HEK293 (cell line): ENCODE measurements around the gene SHMT2.
A peak's percentile ranks its signal among the peaks of the same experiment; 100 is the strongest.

Source experiments
- CTCF ChIA-PET: fragments of 350-600 bp; formaldehyde crosslinking; extraction: SDS; loops from one replicate; lab custom pipeline; 2021; ENCODE audit warnings: antibody characterized with exemption; lab: Yijun Ruan, JAX
- POLR2A ChIA-PET: fragments of 300-600 bp; formaldehyde crosslinking; extraction: SDS; loops from one replicate; lab custom pipeline; 2020; ENCODE audit warnings: antibody characterized with exemption, inconsistent platforms; lab: Yijun Ruan, JAX
- H3K27ac ChIP-seq: fragments of 200-500 bp; sonication (Bioruptor generic); 2 replicates; pipeline ENCODE4 v1.5.1; 2014; ENCODE audit warnings: low read depth, low read length, control low read depth, inconsistent platforms; ENCODE audit errors: extremely low read depth
- H3K36me3 ChIP-seq, 2 experiments: fragments of 200-500 bp in 1 of 2; sonication (Bioruptor generic) in 1 of 2; 1 replicate in 1 of 2; 2 replicates in 1 of 2; pipeline ENCODE4 v1.5.1; 2014 to 2017; ENCODE audit warnings: inconsistent platforms in 2 of 2, low read length in 2 of 2; ENCODE audit not compliant: control insufficient read depth in 2 of 2, insufficient read depth in 1 of 2
- H3K4me1 ChIP-seq: fragments of 200-500 bp; sonication (Bioruptor generic); 2 replicates; pipeline ENCODE4 v1.5.1; 2014; ENCODE audit warnings: mild to moderate bottlenecking, low read length, inconsistent platforms; ENCODE audit not compliant: control insufficient read depth, insufficient read depth
- H3K4me3 ChIP-seq: 2 replicates; pipeline ENCODE4 v1.5.1; 2011; ENCODE audit warnings: low read depth, mild to moderate bottlenecking, control low read depth, low read length, moderate library complexity
- H3K9me3 ChIP-seq: fragments of 200-500 bp; sonication (Bioruptor generic); 2 replicates; pipeline ENCODE4 v1.5.1; 2014; ENCODE audit warnings: low read depth, low read length, inconsistent platforms; ENCODE audit not compliant: control insufficient read depth, insufficient read depth
- HOXA7 ChIP-seq: sonication (generic); formaldehyde crosslinking; IDR thresholded peaks from 2 replicates; pipeline ENCODE4 v1.8.1; 2022; ENCODE audit warnings: missing genetic modification reagents, borderline replicate concordance
- HOXC10 ChIP-seq: sonication (generic); formaldehyde crosslinking; IDR thresholded peaks from 2 replicates; pipeline ENCODE4 v1.8.1; 2023; ENCODE audit warnings: mild to moderate bottlenecking, missing genetic modification reagents
- HOXD13 ChIP-seq: sonication (generic); formaldehyde crosslinking; IDR thresholded peaks from 2 replicates; pipeline ENCODE4 v1.8.0; 2022; ENCODE audit warnings: missing genetic modification reagents, borderline replicate concordance
- KLF10 ChIP-seq: fragments of 450-650 bp; IDR thresholded peaks from 2 replicates; pipeline ENCODE4 v1.5.1; 2018; ENCODE audit warnings: missing biosample characterization, mild to moderate bottlenecking, missing genetic modification characterization
- OSR2 ChIP-seq: fragments of 450-650 bp; formaldehyde crosslinking; IDR thresholded peaks from 2 replicates; pipeline ENCODE4 v1.5.1; 2016; ENCODE audit warnings: missing biosample characterization, missing genetic modification characterization
- PATZ1 ChIP-seq: fragments of 450-650 bp; formaldehyde crosslinking; IDR thresholded peaks from 2 replicates; pipeline ENCODE4 v1.5.1; 2016; ENCODE audit warnings: missing biosample characterization, missing genetic modification characterization
- PBX3 ChIP-seq: sonication (generic); formaldehyde crosslinking; IDR thresholded peaks from 2 replicates; pipeline ENCODE4 v1.8.1; 2022; ENCODE audit warnings: mild to moderate bottlenecking, moderate library complexity, missing genetic modification reagents
- PRDM1 ChIP-seq: fragments of 450-650 bp; formaldehyde crosslinking; IDR thresholded peaks from 2 replicates; pipeline ENCODE4; 2016; ENCODE audit warnings: missing biosample characterization, missing genetic modification characterization
- PRDM10 ChIP-seq: fragments of 450-650 bp; formaldehyde crosslinking; IDR thresholded peaks from 2 replicates; pipeline ENCODE4 v1.5.1; 2016; ENCODE audit warnings: missing biosample characterization, missing genetic modification characterization
- PRDM6 ChIP-seq: fragments of 450-650 bp; formaldehyde crosslinking; IDR thresholded peaks from 2 replicates; pipeline ENCODE4 v1.5.1; 2017; ENCODE audit warnings: missing biosample characterization, missing genetic modification characterization
- SP3 ChIP-seq: fragments of 450-650 bp; formaldehyde crosslinking; IDR thresholded peaks from 2 replicates; pipeline ENCODE4 v1.5.1; 2016; ENCODE audit warnings: missing biosample characterization, missing genetic modification characterization
- ZBTB20 ChIP-seq: fragments of 450-650 bp; formaldehyde crosslinking; IDR thresholded peaks from 2 replicates; pipeline ENCODE4 v1.5.1; 2016; ENCODE audit warnings: missing biosample characterization, missing genetic modification characterization
- ZBTB21 ChIP-seq: fragments of 450-650 bp; formaldehyde crosslinking; IDR thresholded peaks from 2 replicates; pipeline ENCODE4 v1.5.1; 2017; ENCODE audit warnings: missing biosample characterization, missing genetic modification characterization
- ZNF280D ChIP-seq: fragments of 450-650 bp; formaldehyde crosslinking; IDR thresholded peaks from 2 replicates; pipeline ENCODE4 v1.5.1; 2016; ENCODE audit warnings: missing biosample characterization, missing genetic modification characterization
- ZNF398 ChIP-seq: fragments of 450-650 bp; formaldehyde crosslinking; IDR thresholded peaks from 2 replicates; pipeline ENCODE4 v1.5.1; 2017; ENCODE audit warnings: missing biosample characterization, missing genetic modification characterization
- ZNF660 ChIP-seq: fragments of 450-650 bp; IDR thresholded peaks from 2 replicates; pipeline ENCODE4 v1.5.1; 2018; ENCODE audit warnings: missing biosample characterization, mild to moderate bottlenecking, missing genetic modification characterization

Gene SHMT2

GRCh38 chr12:57230381-57231155, 1.1 kb downstream of the SHMT2 start:
- Histone ChIP-seq H3K4me1 (peaks cover 23% of the 10 kb centered on the region), H3K9me3 (no peaks in the 10 kb centered on the region), H3K27ac (peak overlapping the region; percentile 87), H3K36me3 (peaks cover 0 to 50% of the 10 kb centered on the region in 2 experiments; a peak in 1 of 3 replicates), H3K4me3 (peak overlapping the region; percentile 46)
- 0 out of 2 replicates have a peak, but pooled peaks have one; percentile 1 for TF ChIP-seq PATZ1
- TF ChIP-seq ZNF280D: no peak
- TF ChIP-seq SP3: 0 out of 2 replicates have a peak, but pooled peaks have one; percentile 9
- no peak for TF ChIP-seq KLF10 (tag by site-specific recombination)
- peak; percentile 13; the same call in 1 of the 2 replicates for TF ChIP-seq ZNF398 (tag by site-specific recombination)
- TF ChIP-seq ZBTB21 (tag by site-specific recombination): peak; percentile 1; the same call in 1 of the 2 replicates
- TF ChIP-seq PBX3 (CRISPR knock-in tag): 0 out of 2 replicates have a peak, but pooled peaks have one; percentile 6
- 0 out of 2 replicates have a peak, but pooled peaks have one; percentile 5 for TF ChIP-seq ZNF660 (tag by site-specific recombination)
- POLR2A ChIA-PET: interaction anchor here (1.2 to 3.5 kb wide), 6 partner anchors 10 to 594 kb away, joined by 4 to 72 read pairs (median 12); partner anchors contain the start of genes DDIT3, GLI1 and NXPH4
- CTCF ChIA-PET: interaction anchor here (0.6 to 23.3 kb wide), 7 partner anchors 9 to 1112 kb away, joined by 3 to 628 read pairs (median 3); partner anchors contain the start of gene NXPH4

- no peak overlapping the region for H3K4me3 ChIP-seq
- H3K36me3 ChIP-seq: peaks cover 0 to 55% of the 10 kb centered on the region in 2 experiments; a peak in 1 of 3 replicates
- ChIA-PET CTCF (interaction anchor here (0.6 to 23.3 kb wide), 3 partner anchors 9 to 32 kb away, joined by 3 to 628 read pairs (median 192); partner anchors contain the start of gene NXPH4), POLR2A (interaction anchor here (0.5 to 3.5 kb wide), 4 partner anchors 9 to 214 kb away, joined by 6 to 72 read pairs (median 29); partner anchors contain the start of gene NXPH4)
- no peaks in the 10 kb centered on the region for H3K9me3 ChIP-seq
- H3K27ac ChIP-seq: no peak overlapping the region
- H3K4me1 ChIP-seq: peaks cover 21% of the 10 kb centered on the region
- TF ChIP-seq OSR2 (no peak), PRDM6 (tag by site-specific recombination) (no peak), PRDM10 (tag by site-specific recombination) (no peak), HOXD13 (CRISPR knock-in tag) (no peak), ZBTB20 (tag by site-specific recombination) (no peak), HOXC10 (CRISPR knock-in tag) (no peak), PRDM1 (tag by site-specific recombination) (no peak), HOXA7 (no peak)
Measured at GRCh38 chr12:57231276-57232021, 1.9 kb downstream of the SHMT2 start.
